NCI-H2107 treated with DMSO at 0.1 percent for 48 hours (cell line): Measurements from ENCODE around the gene UBE2E2.

Experiments
- DNase-seq: peaks from one replicate; lab custom pipeline; 2025; ENCODE audit not compliant: unreplicated experiment; lab: John Stamatoyannopoulos, UW

The UBE2E2 gene

DNA sequence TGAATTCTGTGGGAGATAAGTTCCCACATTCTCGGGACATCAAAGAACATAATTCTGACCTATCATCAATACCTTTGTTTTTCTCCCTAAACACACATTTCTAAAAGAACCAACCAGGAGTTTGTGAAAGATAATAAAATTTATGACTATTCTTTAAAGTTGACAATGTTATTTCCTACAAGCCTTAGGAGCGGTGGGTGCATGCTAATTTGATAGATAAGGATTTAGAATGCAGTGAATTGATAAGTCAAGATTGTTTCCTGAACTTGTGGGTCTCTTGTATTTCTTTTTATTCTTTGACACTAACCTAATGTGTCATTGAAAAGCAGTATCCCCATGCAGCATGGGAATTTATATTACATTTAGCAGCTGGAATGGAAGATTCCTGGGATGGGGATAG is 10.3 kb upstream of the UBE2E2 start:
- no peak for DNase-seq

DNA sequence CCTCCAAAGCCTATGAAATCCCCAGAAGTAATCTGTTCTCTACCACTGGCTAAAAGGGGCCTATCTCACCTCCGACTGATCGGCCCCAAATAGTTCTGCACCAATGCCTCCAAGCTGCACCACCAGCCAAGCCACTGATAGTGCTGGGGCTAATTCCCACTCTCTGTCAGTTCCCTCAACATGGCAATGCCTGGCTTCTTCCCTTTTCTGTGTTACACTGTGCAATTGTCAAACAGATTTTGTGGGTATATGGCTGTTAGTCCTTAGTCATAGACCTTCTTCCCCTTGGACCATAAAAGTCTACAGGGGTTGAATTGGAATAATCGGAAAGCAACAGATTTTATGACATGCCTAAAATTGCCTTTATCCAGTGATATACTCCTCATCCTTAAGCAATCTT is 9.3 kb upstream of the UBE2E2 start:
- DNase-seq = no peak

DNA sequence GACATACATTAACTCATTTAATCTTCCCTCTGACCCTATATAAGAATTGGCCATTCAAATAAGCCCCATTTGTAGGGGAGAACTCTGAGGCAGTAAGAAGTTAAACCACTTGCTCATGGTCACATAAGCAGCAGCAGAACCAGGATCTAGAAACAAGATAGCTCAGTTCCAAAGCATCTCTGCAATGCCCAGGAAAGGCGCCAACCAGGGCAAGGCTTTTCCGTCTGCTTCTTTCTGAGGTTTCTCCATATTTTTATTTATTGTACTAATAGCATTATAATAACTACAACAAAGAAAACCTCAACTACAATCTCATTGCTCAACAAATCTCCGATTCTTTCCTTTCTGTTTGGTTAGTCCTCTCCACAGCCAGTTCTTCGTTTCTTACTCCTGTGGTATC is 4.3 kb upstream of the UBE2E2 start:
- DNase-seq = no peak

DNA sequence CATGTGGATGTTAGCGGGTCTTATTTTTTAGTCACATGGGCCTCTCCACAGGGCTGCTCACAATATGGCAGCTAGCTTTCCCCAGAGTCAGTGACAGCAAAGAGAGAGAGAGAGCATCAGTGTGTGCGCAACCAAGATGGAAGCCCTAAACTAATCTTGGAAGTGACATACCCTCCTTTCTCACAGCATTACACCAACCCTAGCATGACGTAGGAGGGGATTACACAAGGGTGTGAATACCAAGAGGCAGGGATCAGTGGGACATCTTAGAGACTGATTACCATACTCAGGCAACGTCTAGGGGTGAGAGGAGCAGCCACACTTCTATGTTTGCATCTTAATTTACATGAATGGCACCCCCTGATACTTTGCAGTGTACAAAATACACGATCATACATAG is 3.5 kb upstream of the UBE2E2 start:
- DNase-seq = no peak

DNA sequence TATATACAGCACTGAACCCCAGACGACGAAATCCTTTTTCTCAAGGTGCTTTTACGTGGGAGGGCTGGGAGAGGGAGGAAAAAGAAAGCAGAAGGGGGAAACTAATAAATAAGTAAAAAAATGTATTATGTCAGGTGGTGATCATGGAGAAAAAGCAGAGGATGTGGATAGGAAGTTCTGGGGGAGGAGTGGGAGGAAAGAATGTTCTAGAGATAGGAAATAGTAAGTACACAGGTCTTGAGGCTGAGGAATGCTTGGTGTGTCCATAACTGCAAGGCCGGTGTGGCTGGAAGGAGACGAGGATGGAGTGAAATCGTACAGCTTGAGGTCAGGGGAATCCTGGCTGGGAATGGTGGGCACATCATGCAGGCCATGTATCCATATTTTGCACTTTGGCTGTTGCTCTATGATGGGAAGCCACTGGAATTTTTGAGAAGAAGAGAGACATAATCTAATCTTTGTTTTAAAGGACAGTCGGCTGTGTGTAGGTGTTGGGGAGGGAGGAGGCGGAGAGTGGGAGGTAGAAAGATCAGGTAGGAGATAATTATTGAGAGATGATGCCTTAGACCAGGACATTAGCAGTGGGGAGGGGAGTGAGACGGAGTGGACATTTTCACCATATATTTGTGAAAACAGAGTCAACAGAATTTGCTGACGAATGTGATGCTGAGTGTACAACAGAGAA is 1.8 kb upstream of the UBE2E2 start:
- no peak for DNase-seq

DNA sequence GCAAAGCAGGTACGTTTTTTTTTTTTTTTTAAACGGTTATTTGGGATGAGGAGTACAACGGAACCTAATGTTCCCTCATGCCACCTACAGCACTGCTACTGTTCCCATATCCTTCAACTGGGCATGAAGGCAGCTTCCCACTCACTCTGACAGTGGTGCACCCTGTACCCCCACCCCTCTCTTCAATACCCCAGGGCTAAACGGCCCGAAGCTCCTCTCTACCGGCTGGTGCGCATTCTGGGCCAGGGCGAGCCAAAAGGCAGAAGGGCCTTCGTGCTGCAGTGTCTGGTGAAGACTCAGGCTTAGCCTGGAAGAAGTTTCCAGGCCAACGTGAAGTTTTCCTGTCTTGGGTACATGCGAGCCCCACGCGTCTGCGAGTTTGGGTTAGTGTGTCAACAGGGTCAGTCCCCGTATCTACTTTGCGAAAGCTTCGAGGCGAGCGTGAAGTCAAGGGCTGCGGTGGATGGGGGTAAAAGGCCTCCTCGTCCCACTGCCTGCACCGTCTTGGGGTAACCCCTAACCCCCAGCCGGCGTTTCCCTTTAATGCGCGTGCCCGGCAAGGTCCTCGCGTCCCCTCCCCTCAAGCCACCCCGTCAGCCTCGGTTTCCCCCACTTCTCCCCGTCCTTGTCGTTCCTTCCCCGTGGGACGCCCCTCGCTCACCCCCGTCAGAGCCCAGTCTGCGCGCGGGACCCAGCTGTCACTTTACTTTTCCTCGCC is 765 bp upstream of the UBE2E2 start:
- no peak for DNase-seq

DNA sequence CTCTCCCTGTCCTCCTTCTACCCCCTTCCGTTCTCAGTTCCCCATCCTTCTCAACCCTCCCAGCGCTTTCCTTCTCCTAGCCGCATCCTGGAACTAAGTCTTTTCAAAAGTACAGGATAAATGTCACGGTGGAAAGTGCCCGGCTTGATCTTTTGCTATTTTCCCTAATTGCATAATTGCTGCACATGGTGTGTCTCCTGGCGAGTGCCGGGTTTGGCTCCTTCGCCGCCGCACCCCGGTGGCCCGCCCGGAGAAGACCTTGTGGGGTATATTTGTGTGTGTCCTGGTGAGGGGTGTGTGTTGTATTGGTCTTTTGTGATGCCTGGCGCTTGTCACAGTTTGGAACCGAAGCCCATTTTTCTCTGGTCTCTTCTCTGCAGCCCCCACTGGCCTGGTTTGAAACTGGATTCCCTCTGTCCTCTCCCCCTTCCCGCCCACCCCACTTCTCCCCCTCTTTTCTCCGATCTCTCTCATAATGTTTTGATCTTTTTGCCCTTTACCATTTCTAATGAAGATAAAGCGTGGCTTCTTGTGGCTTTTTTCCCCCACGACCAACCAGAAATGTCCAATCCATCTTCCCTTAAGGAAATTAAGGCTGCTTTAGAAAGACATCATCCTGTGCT is 692 bp downstream of the UBE2E2 start:
- no peak for DNase-seq

DNA sequence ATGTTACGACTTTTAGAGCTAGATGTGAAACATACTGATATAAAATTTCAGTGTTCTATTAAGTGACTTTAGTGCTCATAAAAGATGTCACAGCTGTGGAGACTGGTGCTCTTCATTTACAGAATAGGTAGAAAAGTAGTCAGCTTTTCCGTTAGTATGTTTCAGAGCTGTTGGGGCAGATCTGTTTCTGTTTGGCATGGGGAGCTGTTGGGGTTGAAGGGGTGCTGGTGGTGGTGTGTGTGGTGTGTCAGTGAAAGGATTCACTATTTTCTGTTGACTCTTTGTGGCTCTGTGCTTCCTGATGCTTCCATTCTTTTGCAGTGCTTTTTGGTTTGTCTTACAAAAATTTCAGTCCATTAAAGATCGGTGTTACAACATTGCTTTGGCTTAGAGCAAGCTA is 3.2 kb downstream of the UBE2E2 start:
- no peak for DNase-seq

DNA sequence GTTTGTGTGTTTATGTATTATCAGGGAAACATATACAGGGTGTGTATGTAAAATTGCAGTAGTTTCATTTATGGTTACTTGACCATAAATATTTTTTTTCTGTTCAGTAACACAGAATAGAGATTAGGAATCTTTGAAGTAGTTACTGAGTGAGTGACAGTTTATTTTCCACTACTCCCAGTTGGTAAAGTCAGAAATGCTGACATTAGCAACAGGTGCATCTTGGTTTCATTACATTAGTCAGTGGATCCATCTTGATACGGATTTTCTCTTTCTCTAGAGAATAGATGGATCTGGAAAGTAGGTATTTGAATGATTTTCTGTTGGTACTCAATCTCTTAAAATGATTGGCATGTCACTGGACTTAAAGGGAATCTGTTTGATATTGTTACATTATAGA is 6.0 kb downstream of the UBE2E2 start:
- DNase-seq = no peak

DNA sequence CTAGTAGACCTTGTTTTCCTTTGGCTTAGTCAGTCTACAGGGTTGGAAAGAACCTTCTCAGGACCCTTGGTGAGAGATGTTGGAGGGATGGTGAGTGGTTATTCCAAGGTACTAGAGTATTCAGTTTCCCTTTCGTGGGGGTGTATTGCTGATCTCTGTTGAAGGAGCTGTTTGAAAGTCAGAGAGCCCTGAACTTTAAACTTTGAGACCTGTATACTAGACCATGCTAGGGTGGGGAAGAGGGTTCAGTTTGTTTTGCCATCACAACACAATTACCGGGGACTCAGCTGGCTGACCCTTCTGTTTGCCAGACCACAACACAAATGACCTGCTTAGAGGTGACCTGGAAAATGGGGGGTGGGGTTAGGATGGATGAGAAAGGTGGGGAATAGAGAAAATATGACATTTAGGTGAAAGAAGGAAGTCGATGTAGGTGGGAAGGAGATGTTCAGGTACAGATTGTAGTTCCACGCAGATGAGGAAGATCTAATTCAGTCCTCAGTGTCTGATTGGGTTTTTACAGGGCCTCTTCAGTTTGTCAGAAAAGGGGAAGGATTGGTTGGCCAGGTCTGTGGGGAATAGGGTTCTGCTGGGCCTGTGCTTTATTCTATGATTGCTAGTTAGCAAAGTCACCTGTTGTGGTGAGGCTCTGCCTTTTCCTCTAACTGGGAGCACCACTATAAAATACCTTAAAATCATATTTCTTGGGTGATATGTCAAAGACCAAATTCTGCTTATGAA is 6.8 kb downstream of the UBE2E2 start:
- no peak for DNase-seq

DNA sequence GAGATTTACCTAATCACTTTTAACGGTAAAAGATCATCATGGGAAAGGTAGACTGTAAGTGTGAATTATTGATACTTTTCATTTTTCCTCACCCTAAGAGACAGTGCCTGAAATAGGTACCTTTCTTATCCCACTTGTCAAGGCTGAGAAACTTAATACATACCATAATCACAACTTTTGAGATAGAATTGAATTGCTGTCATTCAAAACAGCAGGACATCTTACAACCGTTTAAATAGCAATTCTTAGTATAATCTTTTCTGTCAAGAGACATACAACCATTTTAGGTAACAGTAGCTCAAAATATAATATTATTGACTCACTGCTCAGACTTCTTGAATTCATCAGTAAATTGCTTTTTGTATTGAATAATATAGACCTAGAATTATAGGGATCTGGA is 10.7 kb downstream of the UBE2E2 start:
- DNase-seq = no peak

DNA sequence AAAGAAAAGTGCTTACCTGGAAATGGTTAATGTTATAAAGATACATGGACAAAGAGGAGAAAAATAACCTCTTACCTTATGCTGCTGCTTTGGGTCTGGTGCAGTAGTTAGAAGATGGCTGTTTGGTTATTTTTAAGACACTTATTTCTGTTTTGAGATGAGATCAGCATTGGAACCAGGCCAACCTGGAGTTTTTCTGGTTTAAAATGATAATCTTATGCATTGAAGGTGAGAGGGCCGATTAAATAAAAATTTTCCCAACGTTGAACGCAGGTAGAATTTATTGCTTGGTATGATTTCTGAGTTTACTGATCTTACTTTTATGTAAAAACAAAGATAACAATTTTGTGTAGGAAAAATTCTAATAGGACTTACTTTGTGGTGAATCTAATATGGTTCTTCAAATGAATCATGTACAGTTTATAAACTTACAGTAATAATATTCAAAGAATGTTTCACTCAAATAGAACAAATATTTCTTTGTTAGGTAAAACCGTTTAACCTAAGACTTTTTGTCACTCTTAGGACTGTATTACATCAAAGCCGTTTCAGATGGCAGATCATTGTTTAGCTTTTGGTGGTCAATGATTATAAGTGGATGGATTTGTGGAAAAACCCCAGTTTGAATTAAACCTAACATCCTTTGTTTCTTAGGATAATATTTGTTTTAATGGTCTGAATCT is 14.9 kb downstream of the UBE2E2 start:
- DNase-seq = no peak

DNA sequence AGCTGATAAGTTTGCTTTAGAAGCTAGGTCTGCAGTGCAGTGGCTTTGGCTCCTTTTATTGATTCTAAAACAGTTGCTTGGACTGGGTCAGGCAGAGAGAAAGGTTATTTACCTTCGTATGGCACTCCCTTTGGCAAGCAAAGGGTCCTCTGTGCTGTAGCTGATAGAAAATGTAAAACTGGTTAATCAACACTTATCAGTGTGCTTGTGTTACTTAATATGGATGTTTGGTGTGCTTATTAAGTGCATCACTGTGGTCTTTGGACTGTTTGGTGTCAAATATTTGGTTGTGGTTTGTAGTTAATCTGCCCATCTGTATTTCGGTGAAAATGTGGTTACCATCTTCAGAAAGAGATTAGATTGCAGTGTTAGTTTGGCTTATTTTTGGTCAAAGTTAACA is 16.0 kb downstream of the UBE2E2 start:
- no peak for DNase-seq

DNA sequence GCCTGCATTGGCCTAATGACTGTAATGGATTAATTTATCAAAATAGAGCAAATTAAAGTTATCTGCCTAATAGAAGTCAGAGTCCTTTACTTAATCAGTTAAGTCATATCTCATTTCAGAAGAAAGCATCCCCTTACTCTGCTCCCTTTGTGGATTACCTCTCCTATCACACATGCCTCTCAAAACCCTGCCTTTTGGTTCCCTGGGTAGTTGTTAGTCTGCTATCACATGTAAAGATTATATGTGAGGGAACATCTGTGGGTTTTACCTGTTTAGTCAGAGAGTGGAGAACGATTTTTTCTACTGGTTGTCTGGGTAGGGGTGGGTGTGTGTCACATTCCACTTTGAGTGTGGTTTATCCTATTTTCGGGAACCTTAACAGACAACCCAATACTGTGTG is 16.4 kb downstream of the UBE2E2 start:
- no peak for DNase-seq

DNA sequence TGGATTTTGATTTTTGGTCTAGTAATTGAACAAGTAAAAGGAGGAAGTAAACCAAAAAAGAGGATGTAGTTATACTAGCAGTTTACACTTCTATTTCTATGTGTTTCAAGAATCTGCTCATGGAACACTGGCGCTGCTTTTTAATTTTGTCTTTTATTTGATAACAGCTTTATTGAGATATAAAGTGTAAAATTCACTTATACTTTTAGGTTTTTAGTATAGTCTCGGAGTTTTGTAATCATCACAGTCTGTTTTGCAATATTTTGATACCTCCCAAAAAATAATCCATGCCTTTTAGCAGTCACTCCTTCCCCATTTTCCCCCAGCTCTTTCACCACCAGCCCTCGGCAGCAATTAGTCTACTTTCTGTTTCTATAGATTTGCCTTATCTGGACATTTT is 18.0 kb downstream of the UBE2E2 start:
- DNase-seq = no peak

DNA sequence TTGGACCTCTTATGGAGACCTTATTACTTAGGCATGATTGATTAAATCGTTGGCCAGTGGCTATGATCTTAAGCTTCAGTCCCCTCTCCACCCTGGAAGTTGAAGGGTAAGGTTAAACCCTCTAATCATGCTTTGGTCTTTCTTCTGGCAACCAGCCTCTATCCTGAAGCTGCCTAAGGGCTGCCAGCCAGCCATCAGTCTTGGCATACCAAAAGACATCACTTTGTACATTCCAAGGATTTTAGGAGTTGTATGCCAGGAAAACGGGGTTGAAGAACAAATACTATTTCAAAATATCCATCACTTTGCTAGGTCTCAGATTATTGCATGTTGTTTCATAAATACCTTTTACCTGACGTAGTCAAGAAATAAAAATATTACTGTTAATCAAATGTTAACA is 28.9 kb downstream of the UBE2E2 start:
- no peak for DNase-seq

DNA sequence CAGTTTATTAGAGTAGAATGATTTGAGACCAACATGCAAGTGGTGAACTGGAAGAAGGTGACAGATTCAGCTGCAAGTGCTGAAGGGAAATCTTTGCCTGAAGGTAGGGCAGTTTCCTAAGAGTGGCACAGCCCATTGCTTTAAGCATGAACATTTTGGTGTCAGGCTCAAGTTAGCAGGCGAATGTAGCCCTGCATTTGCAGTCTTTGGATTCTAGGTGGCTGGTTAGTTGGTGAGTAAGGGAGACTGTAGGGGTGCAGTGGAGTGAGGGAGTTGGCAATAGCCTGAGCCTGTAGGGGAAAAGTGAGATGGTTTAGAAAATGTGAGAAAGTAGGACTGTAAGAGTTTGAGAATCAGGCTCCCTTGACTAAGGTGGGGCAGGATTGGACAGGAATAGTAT is 29.7 kb downstream of the UBE2E2 start:
- no peak for DNase-seq

DNA sequence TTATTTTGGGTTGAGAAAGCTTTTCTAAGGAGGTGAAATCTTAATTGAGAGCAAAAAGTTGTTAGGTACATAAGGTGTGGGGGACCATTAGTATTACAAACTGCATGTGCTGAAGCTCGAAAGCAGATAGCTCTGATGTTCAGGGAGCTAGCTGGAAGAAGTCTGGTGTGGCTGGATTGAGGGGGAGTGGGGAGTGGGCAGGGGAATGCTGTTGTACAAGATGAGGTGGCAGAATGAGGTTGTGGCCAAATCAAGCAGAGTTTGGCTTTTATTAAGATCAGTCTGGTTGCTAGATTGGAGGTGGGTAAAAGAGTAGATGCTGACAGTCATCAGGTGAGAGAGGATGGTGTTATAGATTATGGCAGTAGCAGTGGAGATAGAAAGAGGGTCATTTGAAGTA is 32.1 kb downstream of the UBE2E2 start:
- DNase-seq = no peak

DNA sequence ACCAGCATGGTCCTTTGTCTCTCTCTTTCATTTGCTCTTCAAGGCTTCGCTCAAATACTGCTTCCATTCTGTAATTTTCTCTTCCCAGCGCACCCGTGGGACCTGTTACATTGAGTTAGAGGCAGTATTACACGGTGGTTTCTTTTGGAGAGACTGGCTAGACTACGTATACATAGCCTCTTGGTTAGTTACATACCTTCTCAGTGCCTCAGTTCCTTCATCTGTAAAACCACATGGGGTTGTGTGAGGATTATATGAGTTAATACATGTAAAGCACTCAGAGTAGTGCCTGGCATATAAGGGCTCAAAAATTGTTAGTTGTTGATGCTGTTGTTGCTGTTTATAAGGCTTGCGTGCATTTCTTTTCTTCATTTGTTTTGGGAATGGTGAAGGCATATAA is 33.8 kb downstream of the UBE2E2 start:
- DNase-seq = no peak

DNA sequence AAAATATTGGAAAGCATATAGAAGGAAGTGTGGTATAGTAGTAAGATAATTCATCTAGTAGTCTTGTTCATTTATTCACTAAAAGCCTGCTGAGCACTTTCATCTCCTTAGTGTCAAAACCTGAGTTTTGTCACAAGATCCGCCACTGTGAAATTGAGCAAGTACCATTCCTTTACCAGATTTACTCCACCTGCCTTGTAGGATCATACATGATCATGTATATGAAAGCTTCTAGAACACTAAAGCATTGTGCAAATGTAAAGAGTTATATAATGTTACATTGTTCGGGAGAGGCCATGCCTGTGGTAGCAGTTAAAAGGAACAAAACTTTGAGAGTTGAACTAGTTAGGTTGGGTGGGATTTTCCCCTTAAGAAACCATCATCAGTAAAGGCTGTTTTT is 35.0 kb downstream of the UBE2E2 start:
- DNase-seq = no peak

DNA sequence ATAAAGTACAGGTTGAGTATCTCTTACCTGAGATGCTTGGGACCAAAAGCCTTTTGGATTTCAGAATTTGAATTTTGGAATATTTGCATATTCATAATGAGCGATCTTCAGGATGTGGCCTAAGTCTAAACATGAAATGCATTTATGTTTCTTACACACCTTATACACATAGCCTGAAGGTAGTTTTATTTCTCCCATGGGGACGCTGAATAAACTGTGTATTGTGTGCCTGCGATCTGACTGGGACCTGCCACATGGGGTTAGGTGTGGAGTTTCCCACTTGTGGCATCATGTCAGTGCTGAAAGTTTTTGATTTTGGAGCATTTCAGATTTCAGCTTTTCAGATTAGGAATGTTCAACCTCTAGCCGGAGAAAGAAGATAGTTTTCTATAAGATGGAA is 35.5 kb downstream of the UBE2E2 start:
- DNase-seq = no peak
